HG02678 (cell line): ENCODE measurements around the gene DAPK2.
"Not testable (repeated sequence)": the region's sequence is repeated elsewhere in the genome, so short reads cannot be mapped to it uniquely, and the experiment has no call there.

ENCODE experiments used
- ATAC-seq: cut with Tn5 transposase; IDR thresholded peaks from one replicate; pipeline ENCODE4 v1.9.1; 2021; ENCODE audit warnings: mild to moderate bottlenecking, moderate library complexity; ENCODE audit not compliant: unreplicated experiment

DAPK2 gene

GRCh38 chr15:63899606-63900005 is 146.7 kb downstream of the DAPK2 start:
- not testable (repeated sequence) for ATAC-seq

- ATAC-seq = no peak
Observed at GRCh38 chr15:63899193-63899592, 147.1 kb downstream of the DAPK2 start.

GRCh38 chr15:63896336-63897115 is 149.8 kb downstream of the DAPK2 start:
- ATAC-seq = peak; percentile 74

- no peak for ATAC-seq
Observed at GRCh38 chr15:63895787-63896218, 150.5 kb downstream of the DAPK2 start.

GRCh38 chr15:63895194-63895593 is 151.1 kb downstream of the DAPK2 start:
- ATAC-seq = no peak

- ATAC-seq = no peak
Observed at GRCh38 chr15:63894662-63894949, 151.7 kb downstream of the DAPK2 start.

GRCh38 chr15:63893866-63894661 is 152.2 kb downstream of the DAPK2 start:
- ATAC-seq = no peak

GRCh38 chr15:63892794-63893441 is 153.4 kb downstream of the DAPK2 start:
- peak; percentile 46 for ATAC-seq

GRCh38 chr15:63891768-63892133 is 154.5 kb downstream of the DAPK2 start:
- ATAC-seq = no peak

- ATAC-seq = no peak
Observed at GRCh38 chr15:63891079-63891767, 155.1 kb downstream of the DAPK2 start.

- no peak for ATAC-seq
Observed at GRCh38 chr15:63890617-63891016, 155.7 kb downstream of the DAPK2 start.

- ATAC-seq = no peak
Observed at GRCh38 chr15:63889831-63890230, 156.5 kb downstream of the DAPK2 start.

GRCh38 chr15:63888823-63889222 is 157.5 kb downstream of the DAPK2 start:
- no peak for ATAC-seq

- ATAC-seq = no peak
Observed at GRCh38 chr15:63888146-63888545, 158.1 kb downstream of the DAPK2 start.

- ATAC-seq = no peak
Observed at GRCh38 chr15:63887630-63888029, 158.7 kb downstream of the DAPK2 start.

- ATAC-seq = no peak
Observed at GRCh38 chr15:63884953-63885352, 161.3 kb downstream of the DAPK2 start.

GRCh38 chr15:63881431-63881830 is 164.9 kb downstream of the DAPK2 start:
- ATAC-seq = peak; percentile 56

- no peak for ATAC-seq
Observed at GRCh38 chr15:63880744-63881143, 165.5 kb downstream of the DAPK2 start.

GRCh38 chr15:63879995-63880394 is 166.3 kb downstream of the DAPK2 start:
- no peak for ATAC-seq

- no peak for ATAC-seq
Observed at GRCh38 chr15:63879211-63879610, 167.1 kb downstream of the DAPK2 start.

- ATAC-seq = no peak
Observed at GRCh38 chr15:63877713-63878271, 168.5 kb downstream of the DAPK2 start.
